ENCODE results near the gene FGD3.

Gene FGD3

DNA sequence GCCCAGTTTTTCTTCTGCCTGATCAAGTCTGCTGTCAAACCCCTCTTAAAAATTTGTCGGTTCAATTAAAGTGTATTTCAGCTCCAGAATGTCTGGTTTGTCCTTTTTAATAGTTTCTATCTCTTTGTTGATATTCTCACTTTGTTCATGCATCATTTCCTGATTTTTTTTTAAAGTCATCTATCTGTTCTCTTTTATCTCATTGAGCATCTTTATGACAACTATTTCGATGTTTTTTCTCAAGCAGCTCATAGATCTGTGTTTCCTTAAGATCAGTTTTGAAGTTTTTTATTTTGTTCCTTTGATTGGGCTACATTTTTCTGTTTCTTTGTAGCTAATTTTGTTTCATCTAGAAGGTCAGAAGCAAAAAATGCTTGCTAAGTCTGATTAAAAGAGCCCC is 53.7 kb downstream of the FGD3 start:
- DNase-seq (ENCODE audit: low read depth) = no peak
- no peak overlapping the region for H3K4me3 ChIP-seq (replicated peaks; ENCODE audit: low read depth, low read length)
- TF ChIP-seq, protein P1, sequence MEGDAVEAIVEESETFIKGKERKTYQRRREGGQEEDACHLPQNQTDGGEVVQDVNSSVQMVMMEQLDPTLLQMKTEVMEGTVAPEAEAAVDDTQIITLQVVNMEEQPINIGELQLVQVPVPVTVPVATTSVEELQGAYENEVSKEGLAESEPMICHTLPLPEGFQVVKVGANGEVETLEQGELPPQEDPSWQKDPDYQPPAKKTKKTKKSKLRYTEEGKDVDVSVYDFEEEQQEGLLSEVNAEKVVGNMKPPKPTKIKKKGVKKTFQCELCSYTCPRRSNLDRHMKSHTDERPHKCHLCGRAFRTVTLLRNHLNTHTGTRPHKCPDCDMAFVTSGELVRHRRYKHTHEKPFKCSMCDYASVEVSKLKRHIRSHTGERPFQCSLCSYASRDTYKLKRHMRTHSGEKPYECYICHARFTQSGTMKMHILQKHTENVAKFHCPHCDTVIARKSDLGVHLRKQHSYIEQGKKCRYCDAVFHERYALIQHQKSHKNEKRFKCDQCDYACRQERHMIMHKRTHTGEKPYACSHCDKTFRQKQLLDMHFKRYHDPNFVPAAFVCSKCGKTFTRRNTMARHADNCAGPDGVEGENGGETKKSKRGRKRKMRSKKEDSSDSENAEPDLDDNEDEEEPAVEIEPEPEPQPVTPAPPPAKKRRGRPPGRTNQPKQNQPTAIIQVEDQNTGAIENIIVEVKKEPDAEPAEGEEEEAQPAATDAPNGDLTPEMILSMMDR (IDR thresholded peaks at IDR 0.05; ENCODE audit: low read length, missing control alignments) = no peak

DNA sequence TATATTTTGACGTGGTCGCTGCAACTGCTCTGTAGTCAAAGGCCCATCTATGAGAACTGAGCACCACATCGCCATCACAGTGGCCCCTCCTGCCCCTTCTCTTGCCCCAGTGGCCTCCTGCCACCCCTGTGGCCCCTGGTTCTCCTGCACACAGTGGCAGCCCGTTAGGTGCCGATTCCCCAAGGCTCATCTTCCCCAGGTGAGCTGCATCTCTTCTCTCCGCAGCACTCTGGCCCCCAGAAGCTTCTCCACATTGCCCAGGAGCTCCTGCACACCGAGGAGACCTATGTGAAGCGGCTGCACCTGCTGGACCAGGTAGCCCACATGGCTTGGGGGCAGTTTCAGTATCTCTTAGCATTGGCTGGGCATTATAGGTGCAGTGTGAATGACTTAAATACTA is 55.4 kb downstream of the FGD3 start:
- TF ChIP-seq, protein P1 (IDR thresholded peaks at IDR 0.05; ENCODE audit: low read length, missing control alignments) = no peak
- no peak for DNase-seq (ENCODE audit: low read depth)
- no peak overlapping the region for H3K4me3 ChIP-seq (replicated peaks; ENCODE audit: low read depth, low read length)

DNA sequence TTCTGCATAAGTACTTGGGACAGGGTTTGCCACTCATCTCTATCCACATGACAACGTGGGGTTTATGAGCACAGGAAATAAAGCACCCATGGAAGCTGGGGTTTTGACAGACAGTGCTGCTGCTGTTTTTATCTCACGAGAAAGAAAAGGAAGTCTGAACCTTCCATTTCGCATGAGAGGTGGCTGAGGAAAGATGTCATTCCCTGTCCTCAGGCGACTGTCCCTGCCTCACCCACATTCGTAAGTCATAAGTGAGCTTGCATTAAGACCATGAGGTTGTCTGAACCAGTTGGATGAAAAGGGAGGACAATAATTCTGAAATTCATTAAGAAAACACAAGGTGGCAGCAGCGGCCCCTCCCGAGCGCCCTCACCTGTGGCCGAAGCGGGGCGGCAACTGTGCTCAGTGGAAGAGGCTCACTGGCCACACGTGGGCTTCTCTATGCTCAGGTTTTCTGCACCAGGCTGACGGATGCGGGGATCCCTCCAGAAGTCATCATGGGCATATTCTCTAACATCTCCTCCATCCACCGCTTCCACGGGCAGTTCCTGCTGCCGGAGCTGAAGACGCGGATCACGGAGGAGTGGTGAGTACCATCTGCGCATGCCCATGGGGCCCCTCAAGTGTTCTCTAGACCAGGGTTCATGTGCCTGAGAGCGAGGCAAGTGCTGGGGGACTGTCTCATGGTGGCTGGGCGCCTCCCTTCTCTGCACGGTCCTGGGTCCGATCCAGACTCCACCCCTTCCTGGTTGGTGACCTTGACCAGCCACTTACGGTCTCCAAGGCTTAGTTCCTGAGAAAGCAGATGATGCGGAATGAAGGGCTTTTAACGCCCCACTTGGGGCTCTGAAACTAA is 56.5 kb downstream of the FGD3 start:
- DNase-seq (ENCODE audit: low read depth) = peak; percentile 53

DNA sequence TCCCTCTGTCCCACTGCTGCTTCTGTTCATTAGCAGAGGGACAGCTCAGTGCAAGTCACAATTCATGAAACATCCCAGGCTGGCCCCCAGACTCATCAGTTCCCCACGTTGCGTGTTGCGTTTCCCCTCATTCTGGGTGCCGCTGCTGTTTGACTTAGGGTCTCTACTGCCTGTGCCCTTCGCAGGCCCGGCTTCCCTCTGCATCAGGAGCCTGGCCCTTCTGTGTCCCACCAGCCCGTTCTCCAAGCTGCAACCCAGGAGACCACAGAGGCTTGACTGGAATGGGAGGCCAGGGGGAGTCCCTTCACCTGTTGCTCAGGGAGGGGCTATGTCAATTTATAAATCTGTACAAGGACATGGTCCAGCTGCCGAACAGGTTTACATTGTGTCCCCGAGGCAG is 57.2 kb downstream of the FGD3 start:
- no peak overlapping the region for H3K4me3 ChIP-seq (replicated peaks; ENCODE audit: low read depth, low read length)
- TF ChIP-seq, protein P1 (IDR thresholded peaks at IDR 0.05; ENCODE audit: low read length, missing control alignments) = no peak
- DNase-seq (ENCODE audit: low read depth) = no peak

More for the DNA sequence above, 56.5 kb downstream of the FGD3 start:
- TF ChIP-seq, protein P1 (IDR thresholded peaks at IDR 0.05; ENCODE audit: low read length, missing control alignments) = peak; percentile 58
- H3K4me3 ChIP-seq (replicated peaks; ENCODE audit: low read depth, low read length) = no peak overlapping the region

DNA sequence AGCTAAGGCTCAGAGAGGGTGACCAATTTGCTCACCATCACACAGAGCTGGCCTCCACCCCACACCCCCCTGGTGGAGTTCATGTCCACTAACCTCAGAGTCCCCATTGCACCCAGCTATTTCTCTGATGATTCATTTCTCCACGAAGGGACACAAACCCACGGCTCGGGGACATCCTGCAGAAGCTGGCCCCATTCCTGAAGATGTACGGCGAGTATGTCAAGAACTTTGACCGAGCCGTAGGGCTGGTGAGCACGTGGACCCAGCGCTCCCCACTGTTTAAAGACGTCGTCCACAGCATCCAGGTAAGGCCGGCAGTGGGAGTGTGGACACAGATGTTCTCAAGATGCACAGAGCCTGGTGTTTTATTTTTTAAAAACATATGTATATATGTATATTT is 58.6 kb downstream of the FGD3 start:
- H3K4me3 ChIP-seq (replicated peaks; ENCODE audit: low read depth, low read length) = no peak overlapping the region
- no peak for DNase-seq (ENCODE audit: low read depth)

DNA sequence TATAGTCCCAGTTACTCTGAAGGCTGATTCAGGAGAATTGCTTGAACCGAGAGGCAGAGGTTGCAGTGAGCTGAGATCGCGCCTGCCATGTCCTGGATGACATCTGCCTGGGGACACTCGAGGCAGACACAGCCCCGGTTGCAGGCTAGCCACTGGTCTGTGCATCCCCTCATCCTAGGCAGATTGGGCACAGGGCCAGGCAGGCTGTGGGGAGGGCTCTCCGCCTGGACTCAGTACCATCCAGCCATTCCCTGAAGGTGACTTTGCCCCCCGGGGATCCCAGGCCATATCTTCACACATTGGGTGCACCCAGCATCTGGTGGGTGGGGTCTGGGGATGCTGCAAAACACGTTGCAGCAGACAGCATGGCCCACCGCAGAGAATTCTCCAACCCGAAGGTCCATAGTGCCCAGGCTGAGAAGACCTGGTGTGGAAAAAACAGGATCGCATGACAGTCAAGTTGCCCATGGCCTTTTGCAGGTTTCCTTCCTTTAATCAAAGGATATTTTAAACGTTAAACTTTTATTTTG is 60.3 kb downstream of the FGD3 start:
- TF ChIP-seq, protein P1 (IDR thresholded peaks at IDR 0.05; ENCODE audit: low read length, missing control alignments) = no peak
- no peak overlapping the region for H3K4me3 ChIP-seq (replicated peaks; ENCODE audit: low read depth, low read length)

More for the DNA sequence above, 58.6 kb downstream of the FGD3 start:
- TF ChIP-seq, protein P1 (IDR thresholded peaks at IDR 0.05; ENCODE audit: low read length, missing control alignments) = no peak

More for the DNA sequence above, 60.3 kb downstream of the FGD3 start:
- no peak for DNase-seq (ENCODE audit: low read depth)
